GM21717 (cell line): Measurements from ENCODE around the gene SPATA12.

Experiments
- ATAC-seq: cut with Tn5 transposase; IDR thresholded peaks from one replicate; pipeline ENCODE4 v1.9.1; 2021; ENCODE audit warnings: mild to moderate bottlenecking, moderate library complexity; ENCODE audit not compliant: unreplicated experiment

SPATA12 gene

GRCh38 chr3:57110214-57110613 is 49.8 kb downstream of the SPATA12 start:
- no peak for ATAC-seq

DNA sequence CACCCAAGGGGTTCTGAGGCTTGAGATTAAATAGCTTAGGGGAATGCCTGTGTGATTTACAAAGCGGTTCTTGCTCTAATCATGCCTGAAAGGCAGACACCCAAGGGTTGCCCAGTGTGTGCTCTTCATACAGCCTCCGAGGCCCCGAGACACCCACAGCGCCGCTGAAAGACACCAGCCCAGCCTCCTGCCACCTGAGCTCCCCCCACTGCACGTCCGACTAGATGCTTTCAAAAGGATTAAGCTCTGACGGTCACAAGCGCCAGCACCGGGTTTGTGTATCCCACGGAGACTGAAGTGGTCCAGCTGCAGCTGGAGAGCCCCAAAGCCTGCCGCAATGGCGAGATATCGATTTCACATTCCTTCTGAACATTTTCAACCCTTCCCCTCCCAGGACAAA is 50.3 kb downstream of the SPATA12 start:
- no peak for ATAC-seq

DNA sequence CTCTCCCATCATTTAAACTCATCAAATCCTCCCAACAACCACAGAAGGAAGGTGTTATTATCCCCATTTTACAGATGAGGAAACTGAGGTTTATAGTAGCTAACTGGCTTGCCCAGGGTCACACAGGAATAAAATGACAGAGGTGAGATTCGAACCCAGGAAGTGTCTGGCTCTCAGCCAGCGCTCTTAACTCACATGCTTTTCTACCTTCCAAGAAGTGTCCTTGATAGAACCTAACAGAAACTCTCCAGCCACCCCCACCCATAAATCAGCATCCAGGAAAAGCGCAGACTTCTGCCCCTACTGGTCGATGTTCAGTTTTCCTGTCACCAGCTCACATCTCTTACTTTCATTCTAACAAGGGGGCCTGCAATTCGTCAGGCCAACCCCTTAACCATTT is 51.7 kb downstream of the SPATA12 start:
- ATAC-seq, result no peak

- no peak for ATAC-seq
These were observed 56.0 kb downstream of the SPATA12 start for GRCh38 chr3:57116501-57116900.

DNA sequence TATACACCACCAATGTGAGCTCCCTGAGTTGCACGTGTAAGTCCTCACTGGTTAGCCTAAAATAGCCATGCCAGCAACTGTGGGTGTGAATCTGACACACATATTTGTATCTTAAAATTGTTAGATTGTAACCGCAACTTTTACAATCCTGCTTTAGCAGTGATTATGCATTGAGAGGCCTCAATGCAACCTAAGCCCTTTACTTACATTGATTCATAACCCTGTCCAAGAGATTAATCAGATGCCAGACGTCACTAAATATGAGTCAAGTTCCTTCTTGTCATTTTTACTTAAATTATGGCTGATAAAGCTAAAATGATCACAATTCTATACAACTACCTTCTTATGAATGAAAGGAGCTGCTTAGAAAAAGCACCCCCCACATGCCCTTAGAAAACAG is 57.8 kb downstream of the SPATA12 start:
- no peak for ATAC-seq

- no peak for ATAC-seq
These were observed 59.6 kb downstream of the SPATA12 start for GRCh38 chr3:57120040-57120439.

DNA sequence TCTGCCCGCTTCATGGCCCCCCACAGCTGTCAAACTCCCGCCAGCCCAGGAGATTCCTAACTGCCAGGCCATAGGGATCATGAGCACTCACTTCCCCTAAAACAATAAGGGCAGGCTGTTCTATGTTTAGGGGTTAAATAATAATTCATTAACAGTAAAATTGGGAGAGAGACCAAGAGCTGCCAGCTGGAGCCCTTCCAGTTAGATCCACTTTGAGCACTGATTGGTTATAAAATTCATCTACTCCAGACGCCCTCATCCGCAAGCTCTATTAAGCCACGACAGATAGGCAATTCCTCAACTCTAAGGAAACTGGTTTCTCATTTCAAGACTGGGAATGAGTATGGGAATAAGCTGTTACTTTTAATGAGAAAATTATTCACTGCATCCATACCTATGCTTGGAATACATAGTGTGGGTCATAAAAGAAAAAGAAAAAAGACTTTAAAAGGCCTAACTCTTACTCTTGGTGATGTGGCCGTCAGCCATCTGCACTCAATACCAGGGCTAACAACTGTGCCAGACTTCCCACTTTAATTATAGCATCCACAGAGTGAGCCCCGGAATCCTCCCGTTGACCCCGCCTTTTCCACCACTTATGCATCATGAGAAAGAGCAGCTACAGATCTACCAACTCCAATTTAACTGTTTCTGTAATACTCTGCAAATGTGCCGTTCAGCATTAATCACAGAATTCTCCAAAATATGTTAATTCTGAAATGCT is 60.1 kb downstream of the SPATA12 start:
- no peak for ATAC-seq
